AG08396 (cell line): ENCODE results near the gene RPS6KA5.

Experiments used
- DNase-seq: peaks from one replicate; pipeline ENCODE4 v3.0.0; 2012; ENCODE audit warnings: low spot score, mixed read lengths

RPS6KA5 gene

DNA sequence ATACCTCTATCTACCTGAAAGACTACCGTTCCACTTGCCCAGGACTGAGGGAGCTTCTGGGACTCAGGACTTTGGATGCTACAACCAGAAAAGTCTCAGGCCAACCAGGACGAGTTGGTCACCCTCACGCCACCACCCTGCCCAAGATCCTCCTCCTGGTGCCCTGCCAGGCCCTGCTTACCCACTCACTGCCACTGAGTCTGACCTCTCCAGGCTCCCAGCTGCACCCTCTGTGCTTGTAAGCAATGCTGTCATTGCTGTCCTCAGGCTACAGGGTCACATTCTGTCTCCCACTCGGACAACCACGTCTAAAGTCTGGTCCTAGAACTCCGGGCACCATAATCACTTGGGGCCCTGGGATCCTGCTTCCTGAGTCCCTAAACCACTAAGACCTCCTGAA lies 253.4 kb downstream of the RPS6KA5 start:
- DNase-seq, result no peak

DNA sequence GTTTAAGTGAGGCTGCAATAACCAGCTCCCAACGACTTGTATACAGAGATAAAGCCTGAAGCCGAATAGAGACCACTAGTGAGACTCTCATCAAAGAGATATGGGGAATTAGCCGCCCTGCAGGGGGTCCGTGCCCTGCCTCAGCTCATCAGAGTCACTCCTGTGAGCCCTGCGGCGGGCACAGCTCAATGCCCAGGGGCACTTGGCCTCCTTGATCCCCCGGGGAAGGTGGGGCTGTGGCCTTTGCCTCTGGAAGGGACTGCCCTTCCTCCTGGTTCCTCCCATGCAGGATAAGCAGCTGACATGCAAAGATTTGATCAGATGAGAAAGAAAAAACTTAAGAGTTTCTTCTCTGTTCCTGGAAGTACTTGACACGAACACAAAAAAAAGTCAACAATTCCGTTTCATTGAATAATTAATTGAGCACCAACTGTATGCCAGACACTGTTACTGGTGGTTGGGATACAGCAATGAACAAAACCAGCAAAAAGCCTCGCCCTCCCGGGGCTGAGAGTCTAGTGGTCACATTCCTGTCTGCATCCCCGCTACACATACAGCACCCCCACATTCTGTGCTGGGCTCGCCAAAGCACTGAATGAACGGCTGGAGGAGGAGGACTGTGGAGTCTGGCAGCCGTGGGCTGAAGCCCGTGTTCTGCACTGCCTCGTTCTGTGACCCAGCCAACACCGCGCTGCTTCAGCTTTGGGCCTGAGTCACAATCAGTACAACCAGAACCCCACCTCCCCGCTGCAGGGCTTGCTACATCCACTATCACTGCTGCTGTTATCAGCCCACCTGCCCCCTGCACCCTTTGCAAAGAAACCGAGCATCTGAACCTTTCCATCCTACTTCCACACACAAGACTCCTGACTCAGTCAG lies 254.5 kb downstream of the RPS6KA5 start:
- no peak for DNase-seq

DNA sequence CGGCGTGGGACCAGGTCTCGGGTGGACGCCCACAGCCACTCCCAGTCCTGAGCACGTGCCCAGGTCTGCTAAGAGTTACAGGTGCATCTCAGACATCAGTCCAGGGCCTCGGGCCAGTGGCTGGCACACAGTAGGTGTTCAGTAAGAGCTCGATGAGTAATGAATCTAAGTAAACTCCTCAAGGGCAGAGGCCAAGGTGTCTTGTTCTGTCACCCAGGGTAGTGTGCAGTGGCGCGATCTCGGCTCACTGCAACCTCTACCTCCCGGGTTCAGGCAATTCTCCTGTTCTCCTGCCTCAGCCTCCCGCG lies 255.4 kb downstream of the RPS6KA5 start:
- no peak for DNase-seq

- DNase-seq, result no peak
These were observed 256.0 kb downstream of the RPS6KA5 start for GRCh38 chr14:90804292-90805083.

- DNase-seq, result no peak
These were observed 257.2 kb downstream of the RPS6KA5 start for GRCh38 chr14:90803249-90803648.

DNA sequence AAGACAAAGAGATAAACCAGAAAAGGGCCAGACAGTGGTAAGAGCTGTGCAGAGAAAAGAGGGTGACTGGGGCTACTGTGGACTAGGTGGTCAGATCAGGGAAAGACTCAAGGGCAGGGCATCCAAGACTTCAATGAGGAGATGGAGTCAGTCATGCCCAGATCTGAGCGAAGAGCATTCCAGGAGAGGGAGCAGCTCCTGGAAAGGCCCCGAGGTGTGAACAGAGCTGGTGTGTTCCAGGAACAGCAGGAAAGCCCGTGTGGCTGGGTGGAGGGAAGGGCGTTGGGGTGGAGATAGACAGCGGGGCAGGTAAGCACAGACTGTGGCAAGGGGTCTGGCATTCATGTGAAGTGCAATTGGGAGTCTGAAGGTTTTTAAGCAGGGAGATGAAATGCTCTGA lies 261.0 kb downstream of the RPS6KA5 start:
- DNase-seq, result no peak

DNA sequence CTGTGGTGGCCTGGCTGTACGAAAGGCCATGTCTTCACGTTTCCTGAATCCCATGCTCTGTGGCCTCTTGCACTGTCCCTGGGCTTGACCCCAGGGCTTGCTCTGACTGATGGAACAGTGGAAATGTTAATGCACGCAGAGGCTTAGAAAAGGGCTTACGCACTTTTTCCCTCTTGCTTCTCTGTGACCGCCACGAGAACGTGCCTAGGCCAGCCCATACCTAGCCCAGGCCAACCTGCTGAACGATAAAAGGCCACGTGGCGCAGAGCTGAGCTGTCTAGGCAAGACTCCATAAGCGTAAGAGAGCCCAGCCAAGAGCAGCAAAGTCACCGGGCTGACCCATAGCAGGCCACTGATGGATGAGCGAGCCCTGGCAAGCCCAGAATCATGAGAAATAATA lies 262.5 kb downstream of the RPS6KA5 start:
- DNase-seq, result no peak
